Neuronal stem cell (in vitro differentiated cells): ENCODE measurements around the gene DPM1.

ENCODE experiments used
- DNase-seq: peaks from one replicate; pipeline ENCODE4 v3.0.0-alpha.2; 2013; ENCODE audit warnings: low spot score
- H2AFZ ChIP-seq: one replicate; pipeline ENCODE4 v1.6.1; 2013; ENCODE audit warnings: mild to moderate bottlenecking, low read length, inconsistent platforms
- H2AK5ac ChIP-seq: 2 replicates; pipeline ENCODE4 v1.6.1; 2013; ENCODE audit warnings: low read depth, mild to moderate bottlenecking, inconsistent platforms, low read length, moderate library complexity, mixed read lengths
- H2BK120ac ChIP-seq: 2 replicates; pipeline ENCODE4 v1.6.1; 2013; ENCODE audit warnings: low read depth, mild to moderate bottlenecking, inconsistent platforms, low read length, moderate library complexity, mixed read lengths
- H2BK12ac ChIP-seq: one replicate; pipeline ENCODE4 v1.6.1; 2013; ENCODE audit warnings: low read length, inconsistent platforms
- H2BK15ac ChIP-seq: 2 replicates; pipeline ENCODE4 v1.6.1; 2013; ENCODE audit warnings: mild to moderate bottlenecking, low read length, inconsistent platforms, mixed read lengths
- H2BK5ac ChIP-seq: one replicate; pipeline ENCODE4 v1.6.1; 2013; ENCODE audit warnings: inconsistent platforms, mild to moderate bottlenecking, low read length, moderate library complexity
- H3K14ac ChIP-seq: one replicate; pipeline ENCODE4 v1.6.1; 2013; ENCODE audit warnings: low read length, inconsistent platforms
- H3K18ac ChIP-seq: 2 replicates; pipeline ENCODE4 v1.6.1; 2013; ENCODE audit warnings: low read length, inconsistent platforms
- H3K23ac ChIP-seq: 2 replicates; pipeline ENCODE4 v1.6.1; 2013; ENCODE audit warnings: low read depth, mild to moderate bottlenecking, mixed read lengths, low read length, inconsistent platforms; ENCODE audit not compliant: poor library complexity
- H3K27ac ChIP-seq: replicated peaks from 3 replicates; pipeline ENCODE4 v1.5.1; 2013; ENCODE audit warnings: low read length, inconsistent platforms
- H3K27me3 ChIP-seq, 3 experiments: 2 replicates each; pipeline ENCODE4 v1.6.1; 2013; ENCODE audit warnings: low read length in 3 of 3, mild to moderate bottlenecking in 2 of 3, inconsistent platforms in 1 of 3, low read depth in 1 of 3, mixed read lengths in 1 of 3, moderate library complexity in 1 of 3; ENCODE audit not compliant: control insufficient read depth in 3 of 3, insufficient read depth in 3 of 3
- H3K36me3 ChIP-seq, 2 donors: replicated peaks in 1 of 2; 2 replicates each; pipeline ENCODE4 v1.6.1; 2013; ENCODE audit warnings: low read length in 2 of 2; ENCODE audit not compliant: control insufficient read depth in 2 of 2, insufficient read depth in 2 of 2
- H3K4ac ChIP-seq: 2 replicates; pipeline ENCODE4 v1.6.1; 2013; ENCODE audit warnings: inconsistent platforms, mild to moderate bottlenecking, low read length, moderate library complexity
- H3K4me1 ChIP-seq, 2 donors: 1 replicate in 1 of 2; 2 replicates in 1 of 2; pipeline ENCODE4 v1.6.1; 2013; ENCODE audit warnings: low read length in 2 of 2, low read depth in 1 of 2; ENCODE audit not compliant: control insufficient read depth in 2 of 2, insufficient read depth in 1 of 2
- H3K4me2 ChIP-seq: one replicate; pipeline ENCODE4 v1.6.1; 2013; ENCODE audit warnings: mild to moderate bottlenecking, low read length, inconsistent platforms; ENCODE audit not compliant: insufficient read depth, poor library complexity, severe bottlenecking
- H3K4me3 ChIP-seq, 2 donors: 2 replicates each; pipeline ENCODE4 v1.5.1; 2013; ENCODE audit warnings: low read length in 2 of 2, mild to moderate bottlenecking in 2 of 2, inconsistent platforms in 1 of 2, moderate library complexity in 1 of 2
- H3K79me1 ChIP-seq: one replicate; pipeline ENCODE4 v1.6.1; 2013; ENCODE audit warnings: low read depth, mild to moderate bottlenecking, inconsistent platforms, low read length, moderate library complexity
- H3K9ac ChIP-seq: one replicate; pipeline ENCODE4 v1.6.1; 2013; ENCODE audit warnings: mild to moderate bottlenecking, low read depth, low read length, inconsistent platforms; ENCODE audit not compliant: poor library complexity
- H3K9me3 ChIP-seq, 2 donors: replicated peaks in 1 of 2; 2 replicates each; pipeline versions ENCODE3 to v1.6.1; 2013; ENCODE audit warnings: low read length in 2 of 2, mild to moderate bottlenecking in 2 of 2, inconsistent platforms in 1 of 2, low read depth in 1 of 2, mixed read lengths in 1 of 2, moderate library complexity in 1 of 2; ENCODE audit not compliant: control insufficient read depth in 2 of 2, insufficient read depth in 1 of 2
- H4K8ac ChIP-seq: one replicate; pipeline ENCODE4 v1.6.1; 2013; ENCODE audit warnings: low read depth, mild to moderate bottlenecking, inconsistent platforms, low read length, moderate library complexity
- H4K91ac ChIP-seq: one replicate; pipeline ENCODE4 v1.6.1; 2013; ENCODE audit warnings: low read length, low read depth, mild to moderate bottlenecking, inconsistent platforms; ENCODE audit not compliant: poor library complexity
- WGBS, 2 donors: extraction: QIAGEN DNeasy Blood & Tissue Kit; methylation state at CpG; one replicate each; pipeline ENCODE4 v1.1.7; 2013; ENCODE audit warnings: missing lambda C conversion rate in 2 of 2, mixed read lengths in 1 of 2; ENCODE audit not compliant: insufficient read length in 2 of 2, insufficient replicate concordance in 1 of 2; ENCODE audit errors: extremely low coverage in 2 of 2; 5-methylcytosine and 5-hydroxymethylcytosine counted together

Gene DPM1

GRCh38 chr20:50969435-50969834 is 11.1 kb upstream of the DPM1 start:
- Histone ChIP-seq H3K4me2 (no peak overlapping the region), H3K18ac (peak overlapping the region; percentile 13), H2BK5ac (no peak overlapping the region), H3K4ac (no peak overlapping the region), H3K14ac (no peak overlapping the region), H3K27ac (peak overlapping the region; percentile 88), H3K79me1 (no peaks in the 10 kb centered on the region), H2AFZ (no peak overlapping the region), H2BK15ac (peak overlapping the region; percentile 8), H3K9ac (no peak overlapping the region), H3K4me3 (no peak overlapping the region), H3K23ac (no peak overlapping the region), H2BK12ac (peak overlapping the region; percentile 48), H2BK120ac (no peak overlapping the region), H4K8ac (no peak overlapping the region), H3K36me3 (no peaks in the 10 kb centered on the region), H3K4me1 (peaks cover 15 to 23% of the 10 kb centered on the region in 2 donors), H4K91ac (no peak overlapping the region), H3K27me3 (no peaks in the 10 kb centered on the region), H2AK5ac (peak overlapping the region; percentile 64), H3K9me3 (no peaks in the 10 kb centered on the region)
- DNase-seq: no peak
- WGBS, 2 donors: no CpG with 5 or more reads among the region's 5 CpGs

- Histone ChIP-seq H2BK120ac (no peak overlapping the region), H3K4me2 (no peak overlapping the region), H2AK5ac (no peak overlapping the region), H3K27ac (peak overlapping the region; percentile 88), H3K4me3 (peak overlapping the region in 1 of 2 donors; percentile 8), H3K9ac (no peak overlapping the region), H3K4ac (no peak overlapping the region), H2BK12ac (no peak overlapping the region), H3K14ac (no peak overlapping the region), H2BK15ac (no peak overlapping the region), H2BK5ac (no peak overlapping the region), H3K36me3 (no peaks in the 10 kb centered on the region), H4K91ac (no peak overlapping the region), H3K9me3 (no peaks in the 10 kb centered on the region), H3K23ac (no peak overlapping the region), H4K8ac (no peak overlapping the region), H3K4me1 (peaks cover 15 to 23% of the 10 kb centered on the region in 2 donors), H2AFZ (peak overlapping the region; percentile 73), H3K79me1 (no peaks in the 10 kb centered on the region), H3K27me3 (no peaks in the 10 kb centered on the region), H3K18ac (peak overlapping the region; percentile 1)
- DNase-seq: no peak
- no CpG with 5 or more reads among the region's 9 CpGs for WGBS, 2 donors
Measured at GRCh38 chr20:50968289-50968688, 10.0 kb upstream of the DPM1 start.

- Histone ChIP-seq H3K9me3 (no peaks in the 10 kb centered on the region), H3K14ac (no peak overlapping the region), H2AK5ac (no peak overlapping the region), H3K27ac (peak overlapping the region; percentile 88), H2AFZ (peak overlapping the region; percentile 73), H4K8ac (no peak overlapping the region), H2BK5ac (no peak overlapping the region), H3K27me3 (no peaks in the 10 kb centered on the region), H3K9ac (no peak overlapping the region), H3K79me1 (no peaks in the 10 kb centered on the region), H3K18ac (no peak overlapping the region), H3K4me1 (peaks cover 15 to 23% of the 10 kb centered on the region in 2 donors), H2BK120ac (no peak overlapping the region), H3K23ac (no peak overlapping the region), H2BK12ac (no peak overlapping the region), H3K4me2 (no peak overlapping the region), H4K91ac (no peak overlapping the region), H2BK15ac (no peak overlapping the region), H3K36me3 (no peaks in the 10 kb centered on the region), H3K4me3 (peak overlapping the region in 1 of 2 donors; percentile 8), H3K4ac (no peak overlapping the region)
- whole genome bisulfite sequencing, 2 donors: no CpG with 5 or more reads among the region's 7 CpGs
- peak; percentile 84 for DNase-seq
Measured at GRCh38 chr20:50967586-50967985, 9.3 kb upstream of the DPM1 start.

DNA sequence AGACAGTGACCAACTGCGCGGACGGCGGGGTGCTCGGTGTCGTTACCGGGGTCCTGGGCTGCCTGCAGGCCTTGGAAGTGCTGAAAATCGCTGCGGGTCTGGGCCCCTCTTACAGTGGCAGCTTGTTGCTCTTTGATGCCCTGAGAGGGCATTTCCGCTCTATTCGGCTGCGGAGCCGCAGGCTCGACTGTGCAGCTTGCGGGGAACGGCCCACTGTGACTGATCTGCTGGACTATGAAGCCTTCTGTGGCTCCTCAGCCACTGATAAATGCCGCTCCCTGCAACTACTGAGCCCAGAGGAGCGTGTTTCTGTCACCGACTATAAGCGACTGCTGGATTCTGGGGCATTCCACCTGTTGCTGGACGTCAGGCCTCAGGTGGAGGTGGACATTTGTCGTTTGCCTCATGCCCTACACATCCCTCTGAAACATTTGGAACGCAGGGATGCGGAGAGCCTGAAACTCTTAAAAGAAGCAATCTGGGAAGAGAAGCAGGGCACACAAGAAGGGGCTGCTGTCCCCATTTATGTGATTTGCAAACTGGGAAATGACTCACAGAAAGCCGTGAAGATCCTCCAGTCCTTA is 1.3 kb upstream of the DPM1 start:
- no peak overlapping the region for H2BK12ac ChIP-seq
- H3K79me1 ChIP-seq: peaks cover 14% of the 10 kb centered on the region
- no peak for DNase-seq
- H2BK15ac ChIP-seq: peak overlapping the region; percentile 89
- peak overlapping the region; percentile 82 for H3K14ac ChIP-seq
- H3K4me3 ChIP-seq: peak overlapping the region; percentile 90 to 98
- peaks cover 5 to 37% of the 10 kb centered on the region in 2 donors for H3K36me3 ChIP-seq
- no peaks in the 10 kb centered on the region for H3K9me3 ChIP-seq
- H3K23ac ChIP-seq: peak overlapping the region; percentile 29
- H2BK5ac ChIP-seq: peak overlapping the region; percentile 87
- peak overlapping the region; percentile 96 for H3K4me2 ChIP-seq
- WGBS, 2 donors: no CpG with 5 or more reads among the region's 25 CpGs
- H3K4ac ChIP-seq: no peak overlapping the region
- peak overlapping the region; percentile 99 for H3K9ac ChIP-seq
- H2AFZ ChIP-seq: no peak overlapping the region
- peak overlapping the region; percentile 98 for H2AK5ac ChIP-seq
- no peak overlapping the region for H3K18ac ChIP-seq
- no peak overlapping the region for H4K91ac ChIP-seq
- H3K27ac ChIP-seq: no peak overlapping the region
- no peak overlapping the region for H2BK120ac ChIP-seq
- peaks cover 15 to 18% of the 10 kb centered on the region in 2 donors for H3K4me1 ChIP-seq
- no peak overlapping the region for H4K8ac ChIP-seq
- no peaks in the 10 kb centered on the region for H3K27me3 ChIP-seq
